ENCODE results near the gene PBX4. TPM values are rescaled to one million over a fixed set of nuclear protein-coding genes. Genes with fewer than 3 reads are reported as not detected.
A peak's percentile ranks its signal among the peaks of the same experiment; 100 is the strongest.

Gene PBX4
- total RNA-seq, 1 donor = 0.45 TPM

DNA sequence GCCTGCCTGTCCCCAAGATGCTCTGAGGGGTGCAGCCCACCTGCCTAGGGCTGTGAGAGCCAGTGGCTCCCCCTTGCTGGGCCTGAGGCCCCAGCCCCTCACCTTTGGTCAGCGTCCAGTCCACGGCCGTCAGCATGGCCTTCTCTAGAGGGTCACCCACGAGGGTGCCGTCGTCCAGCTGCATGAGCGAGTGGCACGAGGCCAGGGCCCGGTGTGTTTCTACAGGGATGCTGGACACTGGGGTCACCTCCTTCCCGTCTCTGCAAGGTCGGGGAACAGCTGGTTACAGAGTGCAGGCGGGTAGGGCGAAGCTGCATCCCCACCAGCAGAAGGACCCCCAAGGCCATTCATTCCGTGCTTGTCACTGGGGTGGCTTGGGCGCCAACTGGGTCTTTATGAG lies 36.0 kb upstream of the PBX4 start:
- TF ChIP-seq, protein P1, sequence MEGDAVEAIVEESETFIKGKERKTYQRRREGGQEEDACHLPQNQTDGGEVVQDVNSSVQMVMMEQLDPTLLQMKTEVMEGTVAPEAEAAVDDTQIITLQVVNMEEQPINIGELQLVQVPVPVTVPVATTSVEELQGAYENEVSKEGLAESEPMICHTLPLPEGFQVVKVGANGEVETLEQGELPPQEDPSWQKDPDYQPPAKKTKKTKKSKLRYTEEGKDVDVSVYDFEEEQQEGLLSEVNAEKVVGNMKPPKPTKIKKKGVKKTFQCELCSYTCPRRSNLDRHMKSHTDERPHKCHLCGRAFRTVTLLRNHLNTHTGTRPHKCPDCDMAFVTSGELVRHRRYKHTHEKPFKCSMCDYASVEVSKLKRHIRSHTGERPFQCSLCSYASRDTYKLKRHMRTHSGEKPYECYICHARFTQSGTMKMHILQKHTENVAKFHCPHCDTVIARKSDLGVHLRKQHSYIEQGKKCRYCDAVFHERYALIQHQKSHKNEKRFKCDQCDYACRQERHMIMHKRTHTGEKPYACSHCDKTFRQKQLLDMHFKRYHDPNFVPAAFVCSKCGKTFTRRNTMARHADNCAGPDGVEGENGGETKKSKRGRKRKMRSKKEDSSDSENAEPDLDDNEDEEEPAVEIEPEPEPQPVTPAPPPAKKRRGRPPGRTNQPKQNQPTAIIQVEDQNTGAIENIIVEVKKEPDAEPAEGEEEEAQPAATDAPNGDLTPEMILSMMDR (IDR thresholded peaks at IDR 0.05; ENCODE audit: insufficient read depth, low read length) = no peak
- no peak for DNase-seq (ENCODE audit: low read depth)
- H3K4me3 ChIP-seq (ENCODE audit: low read depth, low read length) = no peak overlapping the region

DNA sequence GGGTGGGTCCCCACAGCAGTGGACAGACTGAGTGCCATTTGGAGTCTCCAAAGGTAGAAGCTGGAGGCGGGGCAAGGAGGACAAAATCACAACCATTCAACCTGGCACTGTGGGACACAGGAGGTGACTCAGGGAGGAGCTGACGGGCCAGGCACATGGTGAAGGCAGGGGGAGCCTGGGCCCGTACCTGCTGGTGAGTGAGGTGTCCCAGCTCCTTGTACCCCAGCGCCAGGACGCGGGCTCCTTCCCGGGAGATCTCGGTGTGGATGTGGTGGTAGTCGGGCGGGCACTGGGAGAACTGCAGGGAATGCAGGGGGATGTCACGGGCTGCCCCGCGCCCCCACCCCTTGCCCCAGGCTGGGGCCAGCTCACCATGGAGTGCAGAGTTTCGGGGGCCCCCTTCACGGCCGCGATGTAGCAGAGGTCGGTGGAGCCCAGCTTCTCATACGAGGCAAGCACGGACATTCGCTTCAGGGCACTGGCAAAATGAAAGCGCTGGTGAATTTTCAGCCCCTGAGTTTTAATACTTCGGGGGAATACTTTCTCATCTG lies 35.2 kb upstream of the PBX4 start:
- no peak overlapping the region for H3K4me3 ChIP-seq (ENCODE audit: low read depth, low read length)
- no peak for DNase-seq (ENCODE audit: low read depth)
- TF ChIP-seq, protein P1 (IDR thresholded peaks at IDR 0.05; ENCODE audit: insufficient read depth, low read length) = no peak

DNA sequence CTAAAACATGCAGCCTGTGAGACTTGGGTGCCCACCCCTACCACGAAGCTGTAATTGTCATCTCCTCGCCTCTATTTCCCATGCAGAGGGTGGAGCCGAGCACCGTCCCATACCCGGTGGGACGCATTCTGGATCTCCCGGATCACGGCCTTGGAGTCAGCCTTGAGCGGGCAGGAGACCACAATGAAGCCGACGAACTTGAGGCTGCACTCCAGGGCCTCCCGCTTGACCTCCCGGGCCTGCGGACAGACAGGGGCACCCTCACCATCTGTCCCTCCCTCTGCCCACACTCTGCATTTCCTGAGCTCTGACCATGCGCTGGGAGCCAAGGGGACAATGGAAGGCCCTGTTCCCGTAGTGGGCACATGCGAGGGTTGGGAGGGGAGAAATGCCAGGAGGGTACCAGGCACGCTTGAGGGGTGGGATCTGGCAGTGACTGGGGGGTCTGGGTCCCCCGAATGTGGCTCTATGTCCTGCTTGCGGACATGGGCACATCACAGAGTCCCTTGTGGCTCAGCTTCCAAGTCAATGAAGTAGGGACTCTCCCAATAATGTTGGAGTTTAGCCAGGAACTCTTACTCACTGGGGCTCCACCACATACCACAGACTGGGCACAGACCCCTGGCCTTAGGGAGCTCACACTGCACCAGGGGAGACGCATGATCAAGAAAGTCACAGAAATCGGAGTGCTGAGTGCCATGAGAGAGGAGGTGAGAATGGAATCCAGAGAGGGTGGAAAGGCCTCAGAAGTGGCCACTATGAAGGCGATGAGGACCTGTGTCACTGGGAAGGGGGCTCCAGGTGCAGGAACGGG lies 34.2 kb upstream of the PBX4 start:
- DNase-seq (ENCODE audit: low read depth) = peak; percentile 26
- no peak overlapping the region for H3K4me3 ChIP-seq (ENCODE audit: low read depth, low read length)
- TF ChIP-seq, protein P1 (IDR thresholded peaks at IDR 0.05; ENCODE audit: insufficient read depth, low read length) = no peak

DNA sequence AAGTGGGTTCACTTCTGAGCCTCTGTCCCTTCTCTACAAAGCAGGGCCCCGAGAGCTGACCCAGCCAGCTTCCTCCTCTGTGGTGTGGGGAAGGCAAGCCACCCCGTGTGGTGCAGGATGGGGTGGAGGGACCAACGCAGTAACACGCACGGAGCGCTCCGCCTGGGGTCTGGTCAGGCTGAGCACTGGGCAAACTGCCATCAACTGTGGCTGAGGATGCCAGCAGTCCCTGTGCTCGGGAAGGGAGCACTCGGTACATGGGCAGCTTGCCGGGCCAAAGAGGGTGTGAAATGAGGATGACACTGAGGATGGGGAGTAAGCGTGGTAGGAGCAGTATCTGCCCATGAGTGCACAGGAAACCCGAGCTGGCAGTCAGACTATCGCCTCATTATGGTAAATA lies 32.6 kb upstream of the PBX4 start:
- TF ChIP-seq, protein P1 (IDR thresholded peaks at IDR 0.05; ENCODE audit: insufficient read depth, low read length) = no peak
- H3K4me3 ChIP-seq (ENCODE audit: low read depth, low read length) = no peak overlapping the region
- no peak for DNase-seq (ENCODE audit: low read depth)

DNA sequence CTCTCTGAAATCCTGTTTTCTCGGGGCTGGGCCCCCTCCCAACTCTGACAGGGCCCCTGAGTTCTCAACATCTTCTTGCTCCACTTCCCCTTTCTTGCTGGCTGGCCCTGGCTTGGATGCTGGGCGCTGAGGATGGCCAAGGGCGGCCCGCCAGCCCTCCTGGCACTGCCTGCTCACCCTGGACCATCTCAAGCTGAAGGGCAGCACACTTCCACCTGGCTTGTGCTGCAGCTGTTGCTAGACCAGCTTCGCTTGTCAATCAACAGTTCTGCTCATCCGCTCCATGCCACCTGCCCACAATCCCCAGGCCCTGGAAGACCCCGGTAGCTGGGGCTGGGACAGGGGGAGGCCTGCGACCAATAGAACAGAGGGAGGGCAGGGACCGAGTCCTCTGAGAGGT lies 31.8 kb upstream of the PBX4 start:
- TF ChIP-seq, protein P1 (IDR thresholded peaks at IDR 0.05; ENCODE audit: insufficient read depth, low read length) = no peak
- DNase-seq (ENCODE audit: low read depth) = no peak
- no peak overlapping the region for H3K4me3 ChIP-seq (ENCODE audit: low read depth, low read length)

DNA sequence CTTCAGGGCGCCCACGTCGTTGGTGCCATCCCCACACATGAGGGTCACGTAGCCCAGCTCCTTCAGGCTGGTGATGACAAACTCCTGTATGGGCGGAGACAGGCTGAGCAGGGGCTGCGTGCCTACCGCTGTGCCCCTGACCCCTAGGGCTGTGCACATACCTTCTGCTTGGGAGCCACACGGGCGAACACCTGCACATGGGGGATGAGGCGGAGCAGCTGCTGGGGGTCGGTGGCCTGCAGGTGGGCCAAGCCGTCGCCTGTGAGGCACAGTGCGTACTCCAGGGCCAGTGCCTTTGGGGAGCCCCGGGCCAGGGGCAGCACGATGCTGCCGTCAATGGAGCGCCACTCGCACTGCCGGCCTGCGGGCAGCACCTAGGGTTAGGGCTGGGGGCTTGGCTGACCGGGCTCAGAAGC lies 31.1 kb upstream of the PBX4 start:
- TF ChIP-seq, protein P1 (IDR thresholded peaks at IDR 0.05; ENCODE audit: insufficient read depth, low read length) = no peak
- DNase-seq (ENCODE audit: low read depth) = no peak

More for the DNA sequence above, 31.1 kb upstream of the PBX4 start:
- no peak overlapping the region for H3K4me3 ChIP-seq (ENCODE audit: low read depth, low read length)
